ENCODE measurements around the gene RAC3. TPM values are rescaled to one million over a fixed set of nuclear protein-coding genes. Genes with fewer than 3 reads are reported as not detected.
A peak's percentile ranks its signal among the peaks of the same experiment; 100 is the strongest.

Gene RAC3
- total RNA-seq, 1 donor from 2014 or later = 41.3 TPM

- no peaks in the 10 kb centered on the region for H3K9me3 Mint-ChIP-seq (ENCODE audit: unreplicated experiment)
- peaks cover 30% of the 10 kb centered on the region for H4K20me1 ChIP-seq (ENCODE audit: insufficient read depth, low read length)
- no peaks in the 10 kb centered on the region for H3K27me3 ChIP-seq (ENCODE audit: insufficient read depth, low read length)
- H3K4me1 ChIP-seq (ENCODE audit: insufficient read depth, low read length) = peaks cover 17% of the 10 kb centered on the region
- FAIRE-seq (no peak), DNase-seq (ENCODE audit: low read depth) (no peak)
- peak overlapping the region; percentile 12 for H3K27ac Mint-ChIP-seq (ENCODE audit: unreplicated experiment)
- peak overlapping the region; percentile 99 for H3K4me2 ChIP-seq (ENCODE audit: low read length)
- peaks cover 2% of the 10 kb centered on the region for H3K36me3 Mint-ChIP-seq (ENCODE audit: low read depth, unreplicated experiment)
- no peaks in the 10 kb centered on the region for H3K27me3 Mint-ChIP-seq (ENCODE audit: low read depth, unreplicated experiment)
- no peak overlapping the region for H2AFZ ChIP-seq (ENCODE audit: low read depth, low read length)
- peak overlapping the region; percentile 89 for H3K4me3 Mint-ChIP-seq (ENCODE audit: unreplicated experiment)
- peaks cover 5% of the 10 kb centered on the region for H3K4me1 Mint-ChIP-seq (ENCODE audit: low read depth, unreplicated experiment)
- H3K36me3 ChIP-seq (ENCODE audit: insufficient read depth, low read length) = peaks cover 1% of the 10 kb centered on the region
- H3K79me2 ChIP-seq (ENCODE audit: insufficient read depth, low read length) = peaks cover 43% of the 10 kb centered on the region
- peak overlapping the region; percentile 81 for H3K4me3 ChIP-seq (ENCODE audit: insufficient read depth, low read depth, low read length)
- no peaks in the 10 kb centered on the region for H3K9me3 ChIP-seq (ENCODE audit: insufficient read depth, low read depth, low read length)
- no peak overlapping the region for H3K27ac ChIP-seq (ENCODE audit: low read depth, low read length)
- peak overlapping the region; percentile 89 for H3K9ac ChIP-seq (ENCODE audit: low read length)
- TF ChIP-seq CTCF (IDR thresholded peaks at IDR 0.05; ENCODE audit: insufficient read depth, low read depth, low read length) = no peak
- no peak for TF ChIP-seq EZH2 (IDR thresholded peaks at IDR 0.05; ENCODE audit: insufficient read depth, low read length)
Measured at GRCh38 chr17:82052638-82053059, 21.2 kb downstream of the RAC3 start.

- TF ChIP-seq CTCF (IDR thresholded peaks at IDR 0.05; ENCODE audit: insufficient read depth, low read depth, low read length) (no peak), EZH2 (IDR thresholded peaks at IDR 0.05; ENCODE audit: insufficient read depth, low read length) (no peak)
- peak overlapping the region; percentile 99 for H3K4me2 ChIP-seq (ENCODE audit: low read length)
- peaks cover 43% of the 10 kb centered on the region for H3K79me2 ChIP-seq (ENCODE audit: insufficient read depth, low read length)
- Mint-ChIP-seq H3K4me1 (ENCODE audit: low read depth, unreplicated experiment) (peaks cover 5% of the 10 kb centered on the region), H3K27me3 (ENCODE audit: low read depth, unreplicated experiment) (no peaks in the 10 kb centered on the region), H3K36me3 (ENCODE audit: low read depth, unreplicated experiment) (no peaks in the 10 kb centered on the region), H3K27ac (ENCODE audit: unreplicated experiment) (peak overlapping the region; percentile 12), H3K9me3 (ENCODE audit: unreplicated experiment) (no peaks in the 10 kb centered on the region), H3K4me3 (ENCODE audit: unreplicated experiment) (peak overlapping the region; percentile 89)
- H2AFZ ChIP-seq (ENCODE audit: low read depth, low read length) = no peak overlapping the region
- FAIRE-seq = no peak
- H4K20me1 ChIP-seq (ENCODE audit: insufficient read depth, low read length) = peaks cover 34% of the 10 kb centered on the region
- H3K27me3 ChIP-seq (ENCODE audit: insufficient read depth, low read length) = no peaks in the 10 kb centered on the region
- H3K4me3 ChIP-seq (ENCODE audit: insufficient read depth, low read depth, low read length) = peak overlapping the region; percentile 81
- peaks cover 3% of the 10 kb centered on the region for H3K36me3 ChIP-seq (ENCODE audit: insufficient read depth, low read length)
- H3K27ac ChIP-seq (ENCODE audit: low read depth, low read length) = no peak overlapping the region
- H3K9ac ChIP-seq (ENCODE audit: low read length) = peak overlapping the region; percentile 89
- no peak for DNase-seq (ENCODE audit: low read depth)
- peaks cover 17% of the 10 kb centered on the region for H3K4me1 ChIP-seq (ENCODE audit: insufficient read depth, low read length)
- H3K9me3 ChIP-seq (ENCODE audit: insufficient read depth, low read depth, low read length) = no peaks in the 10 kb centered on the region
Measured at GRCh38 chr17:82053130-82053529, 21.7 kb downstream of the RAC3 start.

- no peaks in the 10 kb centered on the region for H3K36me3 Mint-ChIP-seq (ENCODE audit: low read depth, unreplicated experiment)
- peak overlapping the region; percentile 89 for H3K4me3 Mint-ChIP-seq (ENCODE audit: unreplicated experiment)
- FAIRE-seq = no peak
- H3K27ac ChIP-seq (ENCODE audit: low read depth, low read length) = no peak overlapping the region
- H3K9me3 Mint-ChIP-seq (ENCODE audit: unreplicated experiment) = no peaks in the 10 kb centered on the region
- peaks cover 5% of the 10 kb centered on the region for H3K4me1 Mint-ChIP-seq (ENCODE audit: low read depth, unreplicated experiment)
- H3K9me3 ChIP-seq (ENCODE audit: insufficient read depth, low read depth, low read length) = no peaks in the 10 kb centered on the region
- no peak overlapping the region for H3K4me3 ChIP-seq (ENCODE audit: insufficient read depth, low read depth, low read length)
- peaks cover 3% of the 10 kb centered on the region for H3K36me3 ChIP-seq (ENCODE audit: insufficient read depth, low read length)
- H3K9ac ChIP-seq (ENCODE audit: low read length) = no peak overlapping the region
- H3K79me2 ChIP-seq (ENCODE audit: insufficient read depth, low read length) = peaks cover 43% of the 10 kb centered on the region
- no peak overlapping the region for H3K27ac Mint-ChIP-seq (ENCODE audit: unreplicated experiment)
- H3K4me2 ChIP-seq (ENCODE audit: low read length) = peak overlapping the region; percentile 99
- H3K27me3 Mint-ChIP-seq (ENCODE audit: low read depth, unreplicated experiment) = no peaks in the 10 kb centered on the region
- H2AFZ ChIP-seq (ENCODE audit: low read depth, low read length) = no peak overlapping the region
- H3K27me3 ChIP-seq (ENCODE audit: insufficient read depth, low read length) = no peaks in the 10 kb centered on the region
- DNase-seq (ENCODE audit: low read depth) = no peak
- TF ChIP-seq EZH2 (IDR thresholded peaks at IDR 0.05; ENCODE audit: insufficient read depth, low read length) (no peak), CTCF (IDR thresholded peaks at IDR 0.05; ENCODE audit: insufficient read depth, low read depth, low read length) (no peak)
- H3K4me1 ChIP-seq (ENCODE audit: insufficient read depth, low read length) = peaks cover 17% of the 10 kb centered on the region
- H4K20me1 ChIP-seq (ENCODE audit: insufficient read depth, low read length) = peaks cover 39% of the 10 kb centered on the region
Measured at GRCh38 chr17:82053556-82054263, 22.2 kb downstream of the RAC3 start.

Measured in astrocyte (in vitro differentiated cells and primary cell).